MCF 10A (cell line): ENCODE results near the gene CRY1. TPM values are rescaled to one million over a fixed set of nuclear protein-coding genes. Genes with fewer than 3 reads are reported as not detected.
"Not testable (repeated sequence)": the region's sequence is repeated elsewhere in the genome, so short reads cannot be mapped to it uniquely, and the experiment has no call there.

Source experiments
- BruUV-seq: library from RNA; stranded (reverse); fragments of 400-500 nt; replicated peaks from 2 replicates; lab custom pipeline; 2021; lab: Mats Ljungman, UMichigan
- CTCF ChIA-PET: fragments of 300-600 bp; sonication (Branson Sonifier 250); formaldehyde crosslinking; extraction: SDS; loops from one replicate; lab custom pipeline; 2021; ENCODE audit warnings: antibody characterized with exemption, inconsistent platforms; lab: Yijun Ruan, JAX
- POLR2A ChIA-PET: fragments of 300-600, 350-650 bp; sonication (Branson Sonifier 250); formaldehyde crosslinking; extraction: SDS; loops from one replicate; lab custom pipeline; 2020; ENCODE audit warnings: antibody characterized with exemption, inconsistent platforms; lab: Yijun Ruan, JAX
- DNase-seq: peaks from one replicate; pipeline ENCODE4 v3.0.0-alpha.2; 2018; ENCODE audit not compliant: unreplicated experiment
- H3K27ac Mint-ChIP-seq: one replicate; pipeline ENCODE4 v1.8.0; 2022; ENCODE audit warnings: mild to moderate bottlenecking, low read depth, mixed read lengths; ENCODE audit not compliant: unreplicated experiment
- H3K27me3 Mint-ChIP-seq: one replicate; pipeline ENCODE4 v1.8.0; 2022; ENCODE audit warnings: mixed read lengths; ENCODE audit not compliant: insufficient read depth, unreplicated experiment
- H3K36me3 Mint-ChIP-seq: one replicate; pipeline ENCODE4 v1.8.0; 2022; ENCODE audit warnings: mild to moderate bottlenecking, moderate library complexity, mixed read lengths; ENCODE audit not compliant: insufficient read depth, unreplicated experiment
- H3K4me1 Mint-ChIP-seq: one replicate; pipeline ENCODE4 v1.8.0; 2022; ENCODE audit warnings: mixed read lengths; ENCODE audit not compliant: insufficient read depth, unreplicated experiment
- H3K4me3 Mint-ChIP-seq: one replicate; pipeline ENCODE4 v1.8.0; 2022; ENCODE audit warnings: mild to moderate bottlenecking, moderate library complexity, mixed read lengths; ENCODE audit not compliant: unreplicated experiment
- H3K9me3 Mint-ChIP-seq: one replicate; pipeline ENCODE4 v1.8.0; 2022; ENCODE audit warnings: mixed read lengths; ENCODE audit not compliant: unreplicated experiment
- CTCF ChIP-seq: fragments of 200-600 bp; IDR thresholded peaks from one replicate; pipeline ENCODE4 v1.8.0; 2022; ENCODE audit warnings: antibody characterized with exemption, mild to moderate bottlenecking; ENCODE audit not compliant: unreplicated experiment
- intact Hi-C: fragments of 100-400 bp; cut with micrococcal nuclease; formaldehyde crosslinking; loops from 2 replicates; pipeline ENCODE4 v1.14.1; 2022
- total RNA-seq: library from RNA; stranded (reverse); gene quantifications from 2 replicates; pipeline ENCODE4 v1.2.3, GENCODE V29; 2022

The CRY1 gene
- total RNA-seq, 1 experiment from 2014 or later = 11.6 TPM

- Mint-ChIP-seq H3K27me3 (no peaks in the 10 kb centered on the region), H3K4me3 (no peak overlapping the region), H3K36me3 (no peaks in the 10 kb centered on the region), H3K9me3 (peaks cover 18% of the 10 kb centered on the region), H3K27ac (no peak overlapping the region), H3K4me1 (no peaks in the 10 kb centered on the region)
- ChIA-PET POLR2A (interaction anchor here (1.2 kb wide), 1 partner anchor 14 kb away, joined by 4 read pairs; no protein-coding TSS in a partner anchor), CTCF (interaction anchor here (0.6 to 3.4 kb wide), 8 partner anchors 10 to 542 kb away, joined by 3 to 38 read pairs (median 4); no protein-coding TSS in a partner anchor)
- intact Hi-C loops = no loop called here
- no peak for DNase-seq
- no peak for TF ChIP-seq CTCF
- no TSS peak for BruUV-seq
Observed at GRCh38 chr12:107080299-107080698, 13.1 kb downstream of the CRY1 start.

DNA sequence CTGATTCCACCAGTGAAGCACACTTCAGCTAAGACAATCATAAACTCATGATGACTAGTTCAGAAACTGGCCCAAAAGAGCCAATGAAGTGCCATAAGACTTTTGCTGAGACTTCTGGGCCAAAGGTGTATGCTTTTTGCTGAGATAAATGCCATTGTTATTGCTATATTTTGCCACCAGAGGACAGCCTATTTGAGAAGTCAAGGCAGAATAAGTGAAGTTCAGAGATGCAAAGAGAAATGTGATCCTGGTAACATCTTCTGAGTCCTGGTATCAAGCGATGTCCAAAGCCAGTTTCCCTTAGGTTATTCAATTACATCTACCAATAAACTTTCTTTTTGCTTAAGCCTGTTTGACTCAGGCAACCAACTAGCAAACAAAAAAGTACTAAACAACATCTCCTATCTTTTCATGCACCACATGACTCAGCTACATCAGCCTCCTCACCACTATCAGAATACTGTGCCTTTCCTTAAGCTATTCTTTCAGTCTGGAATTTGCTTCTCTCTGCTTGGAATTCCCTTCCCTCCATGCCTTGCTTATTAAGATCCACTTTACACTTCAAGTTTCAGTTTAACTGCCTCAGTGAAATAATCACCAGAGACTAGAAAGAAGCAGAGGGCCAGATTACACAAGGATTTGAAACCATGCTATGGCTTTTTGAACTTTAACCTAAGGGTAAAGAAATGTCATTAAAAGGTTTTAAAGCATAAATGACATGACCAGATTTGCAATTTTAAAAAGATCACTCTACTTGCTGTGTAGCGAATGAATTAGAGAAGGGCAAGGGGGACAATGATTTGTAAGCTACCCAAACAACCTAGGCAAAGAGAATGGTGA is 14.0 kb downstream of the CRY1 start:
- peak; percentile 60 for TF ChIP-seq CTCF
- Mint-ChIP-seq H3K9me3 (peaks cover 18% of the 10 kb centered on the region), H3K4me3 (no peak overlapping the region), H3K27me3 (no peaks in the 10 kb centered on the region), H3K4me1 (no peaks in the 10 kb centered on the region), H3K27ac (no peak overlapping the region), H3K36me3 (no peaks in the 10 kb centered on the region)
- intact Hi-C loops = loop anchor here (2.0 kb wide), 1 partner anchor 93 kb away; the partner anchor contains the start of gene MTERF2
- no TSS peak for BruUV-seq
- ChIA-PET POLR2A (no interaction called here), CTCF (interaction anchor here (0.6 to 3.4 kb wide), 13 partner anchors 8 to 641 kb away, joined by 3 to 38 read pairs (median 4); no protein-coding TSS in a partner anchor)
- DNase-seq = peak; percentile 35

- H3K27me3 Mint-ChIP-seq, DNase-seq, intact Hi-C loops, BruUV-seq, H3K36me3 Mint-ChIP-seq, CTCF ChIA-PET, POLR2A ChIA-PET, H3K9me3 Mint-ChIP-seq, H3K4me1 Mint-ChIP-seq, H3K4me3 Mint-ChIP-seq, H3K27ac Mint-ChIP-seq: not testable (repeated sequence)
Observed at GRCh38 chr12:107073266-107073665, 20.1 kb downstream of the CRY1 start.

DNA sequence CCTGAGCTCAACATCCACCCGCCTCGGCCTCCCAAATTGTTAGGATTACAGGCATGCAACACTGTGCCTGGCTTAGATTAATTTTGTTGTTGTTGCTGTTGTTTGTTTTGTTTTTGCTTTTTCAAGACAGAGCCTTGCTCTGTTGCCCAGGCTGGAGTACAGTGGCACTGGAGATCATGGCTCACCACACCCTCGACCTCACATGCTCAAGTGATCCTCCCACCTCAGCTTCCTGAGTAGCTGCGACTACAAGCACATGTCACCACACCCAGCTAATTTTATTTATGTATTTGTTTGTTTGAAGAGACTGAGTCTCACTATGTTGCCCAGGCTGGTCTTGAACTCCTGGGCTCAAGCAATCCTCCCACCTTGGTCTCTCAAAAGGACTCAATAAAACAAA is 26.7 kb downstream of the CRY1 start:
- Mint-ChIP-seq H3K4me3 (no peak overlapping the region), H3K27me3 (no peaks in the 10 kb centered on the region), H3K9me3 (no peaks in the 10 kb centered on the region), H3K36me3 (no peaks in the 10 kb centered on the region), H3K27ac (no peak overlapping the region), H3K4me1 (no peaks in the 10 kb centered on the region)
- no TSS peak for BruUV-seq
- ChIA-PET POLR2A (no interaction called here), CTCF (no interaction called here)
- DNase-seq = no peak
- intact Hi-C loops = no loop called here
- no peak for TF ChIP-seq CTCF
